Adipose tissue (tissue), 3 donors: ENCODE results near the gene OR6S1. TPM values are rescaled to one million over a fixed set of nuclear protein-coding genes. Genes with fewer than 3 reads are reported as not detected.
"Not testable (repeated sequence)": the region's sequence is repeated elsewhere in the genome, so short reads cannot be mapped to it uniquely, and the experiment has no call there.

Experiments
- H3K27ac ChIP-seq: one replicate; pipeline ENCODE4 v1.5.1; 2013; ENCODE audit warnings: low read depth, low read length
- WGBS, 3 donors: extraction: QIAGEN DNeasy Blood & Tissue Kit; methylation state at CpG; one replicate each; pipeline ENCODE4 v1.1.7; 2013; 5-methylcytosine and 5-hydroxymethylcytosine counted together
- polyA plus RNA-seq, 3 donors: library from polyadenylated mRNA; stranded (reverse); fragments of 200-250 nt; gene quantifications; one replicate each; pipeline ENCODE4 v1.2.3, GENCODE V29; 2013
- donor health status: healthy with polysubstance abuse.
- donor health status: Bipolar disorder and iron deficiency.
- donor health status: healthy.

Gene OR6S1
- polyA plus RNA-seq, 3 donors = not detected

DNA sequence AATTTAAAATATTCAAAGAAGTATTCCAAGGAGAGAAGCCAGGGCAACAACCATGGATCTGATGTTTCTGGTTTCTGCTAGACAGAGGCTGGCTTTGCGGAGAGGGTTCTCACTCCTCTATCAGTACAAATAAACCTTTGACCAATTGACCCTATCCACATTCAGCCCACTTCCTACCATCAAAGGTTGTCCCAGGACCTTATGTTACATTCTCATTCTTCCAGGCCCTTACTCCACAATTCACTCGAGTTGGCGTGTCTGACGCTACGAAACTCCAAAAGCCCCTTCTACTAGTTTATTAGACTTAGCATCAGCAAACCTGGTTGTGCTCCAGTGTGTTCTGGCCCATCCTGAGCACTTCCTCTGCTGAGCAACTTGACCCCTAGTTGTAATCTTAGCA is 25.5 kb downstream of the OR6S1 start:
- WGBS, 3 donors = 75 to 90% (median 89%) methylated on average over 5 of the region's 5 CpGs
- no peak overlapping the region for H3K27ac ChIP-seq

DNA sequence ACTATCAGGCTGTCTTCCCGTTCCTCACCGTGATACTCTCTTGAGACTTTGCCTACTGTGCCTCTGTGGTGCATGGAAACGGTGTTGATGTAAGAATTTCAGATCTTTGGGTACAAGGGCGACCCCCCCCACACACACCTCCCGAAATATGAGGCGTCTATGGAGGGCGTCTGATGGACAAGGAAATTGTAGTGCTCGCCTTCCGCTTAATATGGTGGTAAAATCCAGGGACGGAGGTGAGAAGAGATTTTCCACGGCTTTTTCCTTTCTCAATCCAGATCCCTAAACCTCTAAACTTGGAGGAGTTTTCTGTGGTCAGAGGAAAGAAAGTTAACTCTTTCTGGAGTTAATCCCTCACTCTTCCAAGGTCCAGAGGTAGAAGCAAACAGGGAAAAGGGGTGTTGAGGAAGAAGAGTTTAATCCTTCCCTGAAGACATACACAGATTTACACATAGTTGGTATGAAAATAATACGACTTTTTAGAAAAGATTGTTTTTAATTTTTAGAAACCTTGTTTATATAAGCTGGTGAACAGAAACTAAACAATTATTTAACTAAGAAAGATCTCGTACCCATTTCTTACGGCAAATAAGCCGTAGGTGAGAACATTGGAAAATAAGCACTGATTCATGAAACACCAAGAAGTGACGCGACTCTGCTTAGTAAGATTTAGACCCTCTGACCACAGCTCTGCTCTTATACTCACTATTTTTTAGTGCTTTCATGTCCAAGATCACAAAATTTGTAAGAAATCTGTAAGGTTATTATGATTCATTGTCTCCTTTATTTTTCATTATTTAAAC is 27.3 kb downstream of the OR6S1 start:
- WGBS, 3 donors = 11 to 16% (median 14%) methylated on average over 17 of the region's 17 CpGs

DNA sequence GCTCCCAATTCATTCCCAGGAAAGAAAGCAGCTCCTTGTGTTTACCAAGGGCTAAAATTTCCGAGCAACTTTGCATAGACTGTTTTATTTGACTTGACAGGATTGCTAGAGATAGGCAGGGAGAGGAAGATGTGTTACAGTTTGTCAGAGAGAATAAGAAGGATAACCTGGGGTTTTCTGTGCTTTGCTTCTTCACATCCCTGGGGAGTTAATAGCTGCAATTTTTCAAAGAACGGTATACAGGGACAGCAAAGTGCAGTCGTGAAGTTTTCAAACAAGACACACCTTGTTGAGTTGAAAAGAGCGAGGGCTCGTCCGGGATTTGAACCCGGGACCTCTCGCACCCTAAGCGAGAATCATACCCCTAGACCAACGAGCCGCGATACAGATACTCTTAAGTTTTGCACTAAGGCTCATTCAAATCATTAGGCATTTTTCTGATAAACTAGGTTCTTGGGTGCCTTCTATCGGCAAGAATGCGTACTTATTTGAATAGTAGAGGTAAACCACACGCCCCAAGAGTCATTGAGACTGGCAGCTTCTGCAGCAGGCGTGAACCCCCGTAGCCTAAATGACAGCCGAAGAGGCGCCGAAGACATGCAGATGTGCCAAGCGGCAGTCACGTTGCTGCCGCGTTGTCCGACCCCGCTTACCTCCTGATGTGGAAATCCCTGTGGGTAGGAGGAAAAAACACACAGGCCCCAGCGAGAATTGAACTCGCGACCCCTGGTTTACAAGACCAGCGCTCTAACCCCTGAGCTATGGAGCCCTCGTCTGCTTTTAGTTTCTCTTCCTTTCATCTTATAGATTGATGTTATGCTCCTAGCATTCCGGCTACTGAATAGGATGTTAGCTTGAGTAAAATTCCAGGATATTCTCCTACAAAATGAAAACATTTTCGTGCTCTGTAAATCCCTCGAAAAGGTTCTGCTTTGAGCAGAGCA is 28.1 kb downstream of the OR6S1 start:
- H3K27ac ChIP-seq = no peak overlapping the region
- 0 to 1% (median 1%) methylated on average over 34 of the region's 34 CpGs for WGBS, 3 donors

More for the DNA sequence above, 27.3 kb downstream of the OR6S1 start:
- H3K27ac ChIP-seq = no peak overlapping the region

DNA sequence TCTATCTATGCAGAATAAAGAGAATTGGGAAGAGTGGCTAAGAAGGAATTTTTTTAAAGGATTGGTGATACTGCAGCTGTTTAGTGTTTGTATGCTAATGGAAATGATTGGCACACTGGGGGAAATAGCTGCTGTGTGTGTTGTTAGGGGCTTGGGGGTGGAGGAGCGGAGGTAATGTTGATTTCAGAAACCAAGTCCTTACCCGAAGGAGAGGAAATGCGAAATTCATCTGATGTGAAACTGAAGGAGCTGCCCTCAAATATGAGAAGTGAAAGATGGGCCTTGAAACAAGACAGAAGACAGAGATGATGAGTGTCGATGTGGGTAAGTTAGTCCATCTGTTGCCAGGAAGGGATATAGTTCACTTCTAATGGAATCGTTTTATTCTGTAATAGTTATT is 29.1 kb downstream of the OR6S1 start:
- H3K27ac ChIP-seq = no peak overlapping the region
- 38 to 61% (median 50%) methylated on average over 5 of the region's 5 CpGs for WGBS, 3 donors

DNA sequence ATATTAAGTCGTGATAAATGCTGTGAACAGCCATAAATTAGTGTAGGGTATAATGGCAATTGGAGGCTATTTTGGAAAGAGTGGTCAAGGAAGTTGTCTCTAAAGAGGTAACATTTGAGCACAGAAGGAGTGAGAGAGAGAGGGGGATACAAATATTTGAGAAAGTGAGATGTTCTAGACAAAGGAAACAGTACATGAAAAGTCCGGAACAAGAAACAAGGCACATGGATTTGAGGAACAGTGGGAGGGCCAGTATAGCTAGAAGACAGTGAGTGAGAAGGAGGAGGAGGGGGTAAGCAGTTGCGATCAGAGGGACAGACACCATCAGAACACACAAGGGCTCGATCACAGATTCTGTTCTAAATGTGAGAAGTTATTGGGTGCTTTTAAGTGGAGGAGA is 30.2 kb downstream of the OR6S1 start:
- 47 to 68% (median 63%) methylated on average over 4 of the region's 4 CpGs for WGBS, 3 donors
- no peak overlapping the region for H3K27ac ChIP-seq

DNA sequence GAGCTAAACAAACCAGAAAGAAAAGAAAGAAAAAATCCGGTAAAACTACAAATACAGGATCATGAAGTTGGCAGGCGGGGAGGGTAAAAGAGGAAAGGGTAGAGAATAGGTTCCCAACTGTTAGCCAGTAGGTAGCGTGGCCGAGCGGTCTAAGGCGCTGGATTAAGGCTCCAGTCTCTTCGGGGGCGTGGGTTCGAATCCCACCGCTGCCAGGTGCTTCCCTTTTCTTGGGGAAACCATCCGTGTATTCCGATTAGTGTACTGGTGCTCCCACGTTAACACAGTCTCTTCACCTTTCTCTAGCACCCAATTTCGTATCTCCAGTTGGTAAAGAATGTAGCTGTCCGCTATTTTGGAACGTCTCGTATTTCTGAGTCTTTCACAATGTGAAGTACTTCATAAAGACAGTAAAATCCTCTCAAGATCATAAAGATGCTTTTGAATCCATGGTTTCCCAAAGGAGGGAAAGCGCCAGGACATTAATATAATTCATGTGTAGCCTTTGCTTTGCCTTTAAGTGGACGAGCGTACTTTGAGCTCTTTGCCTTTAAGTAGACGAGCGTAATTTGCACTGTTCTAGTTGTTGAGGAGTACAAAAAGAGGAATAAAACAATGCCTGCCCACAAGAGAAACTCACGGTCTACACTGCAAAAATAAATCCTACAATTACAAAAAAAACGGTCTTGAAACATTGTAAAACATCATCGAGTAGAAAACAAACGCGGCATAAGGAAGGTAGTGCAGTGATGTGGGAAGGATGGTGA is 31.3 kb downstream of the OR6S1 start:
- 4 to 5% (median 4%) methylated on average over 27 of the region's 27 CpGs for WGBS, 3 donors
- H3K27ac ChIP-seq = no peak overlapping the region

DNA sequence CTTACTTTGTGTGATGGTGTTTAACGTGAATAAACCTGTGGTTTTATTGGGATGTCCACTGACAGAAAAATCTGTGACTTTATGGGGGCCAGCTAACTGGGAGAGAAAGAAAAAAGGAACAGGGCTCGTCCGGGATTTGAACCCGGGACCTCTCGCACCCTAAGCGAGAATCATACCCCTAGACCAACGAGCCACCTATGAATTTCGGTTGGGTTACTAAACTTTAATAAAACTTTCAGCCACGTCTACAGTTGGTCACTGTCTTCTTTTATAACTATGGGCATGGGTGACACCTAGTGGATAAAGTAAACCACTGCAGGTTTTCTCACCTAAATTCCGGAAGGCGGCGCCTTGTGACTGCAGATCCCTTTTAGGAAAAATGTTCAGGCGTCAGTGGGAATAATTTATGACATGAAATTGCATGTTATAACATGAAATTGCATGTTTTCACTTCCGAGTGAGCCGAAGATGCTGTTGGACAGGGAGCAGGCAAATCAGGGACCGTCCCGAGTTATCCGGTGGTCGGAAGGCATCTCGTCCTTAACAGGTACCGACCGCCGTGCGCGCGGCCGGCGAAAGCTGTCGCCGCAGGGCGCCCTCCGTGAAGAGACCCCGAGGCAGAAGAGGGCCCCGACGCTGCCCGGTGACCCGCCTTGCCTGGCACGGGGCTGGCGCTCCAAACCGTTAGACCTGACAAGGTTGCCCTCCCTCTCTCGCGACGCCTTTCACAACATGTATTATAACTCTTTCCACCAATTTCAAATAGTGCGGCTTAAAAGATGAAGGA is 32.1 kb downstream of the OR6S1 start:
- WGBS, 3 donors = 0 to 1% (median 0%) methylated on average over 44 of the region's 44 CpGs

DNA sequence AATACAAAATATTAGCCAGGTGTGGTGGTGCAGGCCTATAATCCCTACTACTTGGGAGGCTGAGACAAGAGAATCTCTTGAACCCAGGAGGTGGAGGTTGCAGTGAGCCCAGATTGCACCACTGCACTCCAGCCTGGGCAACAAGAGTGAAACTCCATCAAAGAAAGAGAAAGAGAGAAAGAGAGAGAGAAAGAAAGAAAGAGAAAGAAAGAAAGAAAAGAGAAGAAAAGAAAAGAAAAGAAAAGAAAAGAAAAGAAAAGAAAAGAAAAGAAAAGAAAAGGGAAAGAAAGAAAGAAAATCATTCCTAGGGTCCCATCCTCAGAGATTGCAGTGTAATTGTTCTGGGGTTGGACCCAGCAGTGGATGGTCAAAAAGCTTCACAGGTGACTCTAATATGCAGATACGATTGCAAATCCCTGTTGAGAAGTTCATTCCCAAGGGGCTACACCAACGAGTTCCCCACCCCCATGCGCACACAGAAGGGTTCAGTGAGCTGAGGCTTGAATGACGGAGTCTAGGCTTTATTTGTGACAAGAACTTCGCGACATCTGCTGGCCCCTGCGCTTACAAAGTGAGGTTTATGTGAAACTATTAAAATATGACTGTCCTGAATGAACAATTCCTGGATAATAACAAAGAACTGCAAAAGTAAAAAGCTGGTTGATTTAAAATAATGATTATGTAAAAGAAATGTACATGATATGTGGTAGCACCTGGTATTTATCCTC is 32.9 kb downstream of the OR6S1 start:
- no peak overlapping the region for H3K27ac ChIP-seq
- WGBS, 3 donors = 63 to 66% (median 64%) methylated on average over 7 of the region's 7 CpGs

More for the DNA sequence above, 32.1 kb downstream of the OR6S1 start:
- no peak overlapping the region for H3K27ac ChIP-seq

DNA sequence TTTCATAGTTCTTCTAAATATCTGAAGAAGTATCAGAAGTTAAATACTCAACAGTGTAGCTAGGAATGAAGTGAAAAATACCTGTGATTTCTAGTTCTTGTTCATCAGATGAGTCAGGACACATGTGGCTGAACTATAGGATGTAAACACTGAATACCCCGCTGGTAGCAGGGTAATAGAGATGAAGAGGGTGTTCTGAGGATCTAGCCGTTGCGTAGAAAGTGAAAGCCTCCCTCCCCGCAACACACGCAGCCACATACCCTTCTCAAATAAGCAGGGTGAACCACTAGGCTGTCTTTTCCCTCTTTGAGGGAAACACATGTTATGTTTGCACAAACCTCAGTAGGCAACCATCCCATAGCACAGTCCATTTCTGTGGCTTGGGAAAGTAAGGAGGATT is 33.9 kb downstream of the OR6S1 start:
- no peak overlapping the region for H3K27ac ChIP-seq
- WGBS, 3 donors = 46 to 83% (median 73%) methylated on average over 5 of the region's 5 CpGs

DNA sequence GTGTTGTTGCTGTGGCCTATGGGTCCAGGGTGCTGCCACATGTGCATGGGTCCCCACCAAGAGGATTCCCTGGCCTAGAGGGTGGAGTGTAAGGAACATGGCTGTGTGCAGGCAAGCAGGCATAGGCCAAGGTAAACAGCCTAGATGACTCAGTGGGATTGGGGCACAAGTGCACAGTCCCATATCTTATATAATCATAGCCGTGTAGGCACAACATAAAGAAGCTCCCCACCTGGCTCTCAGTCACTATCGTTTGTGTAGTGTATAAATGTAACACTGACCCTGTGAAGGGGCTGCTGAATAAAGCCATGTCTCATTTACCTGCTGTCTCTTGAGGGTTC is 34.6 kb downstream of the OR6S1 start:
- H3K27ac ChIP-seq = no peak overlapping the region
- 58 to 78% (median 73%) methylated on average over 2 of the region's 2 CpGs for WGBS, 3 donors

DNA sequence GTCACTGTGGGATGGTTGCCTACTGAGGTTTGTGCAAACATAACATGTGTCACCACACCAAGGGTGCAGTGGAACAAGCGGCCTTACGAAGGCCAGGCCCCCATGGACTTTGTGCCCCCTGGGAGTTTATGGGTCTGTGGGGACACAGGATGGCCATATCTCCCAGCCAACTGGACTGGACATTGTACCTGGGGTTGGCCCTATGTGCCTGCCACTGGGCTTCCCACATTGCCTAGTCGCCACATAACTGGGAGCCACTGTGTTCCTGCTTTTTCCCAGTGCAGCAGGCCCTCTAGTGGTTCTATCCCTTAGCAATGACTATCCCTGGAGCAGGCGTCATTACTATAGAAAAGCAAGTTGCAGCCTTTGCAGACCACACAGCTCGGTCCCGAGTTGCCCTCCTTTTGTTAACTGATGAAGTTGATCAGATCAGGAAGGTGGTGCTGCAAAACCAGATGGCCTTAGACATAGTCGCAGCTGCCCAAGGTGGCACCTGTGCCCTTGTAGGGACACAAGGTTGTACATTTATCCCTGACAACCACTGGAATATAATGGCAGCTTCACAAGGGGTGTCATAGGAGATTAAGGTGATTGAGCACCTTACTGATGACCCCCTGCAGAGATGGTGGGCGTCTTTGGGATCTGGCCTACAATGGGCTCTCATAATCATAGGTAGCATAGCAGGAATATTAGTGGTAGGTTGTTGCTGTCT is 35.1 kb downstream of the OR6S1 start:
- H3K27ac ChIP-seq = no peak overlapping the region
- WGBS, 3 donors = 39 to 44% (median 39%) methylated on average over 8 of the region's 8 CpGs

DNA sequence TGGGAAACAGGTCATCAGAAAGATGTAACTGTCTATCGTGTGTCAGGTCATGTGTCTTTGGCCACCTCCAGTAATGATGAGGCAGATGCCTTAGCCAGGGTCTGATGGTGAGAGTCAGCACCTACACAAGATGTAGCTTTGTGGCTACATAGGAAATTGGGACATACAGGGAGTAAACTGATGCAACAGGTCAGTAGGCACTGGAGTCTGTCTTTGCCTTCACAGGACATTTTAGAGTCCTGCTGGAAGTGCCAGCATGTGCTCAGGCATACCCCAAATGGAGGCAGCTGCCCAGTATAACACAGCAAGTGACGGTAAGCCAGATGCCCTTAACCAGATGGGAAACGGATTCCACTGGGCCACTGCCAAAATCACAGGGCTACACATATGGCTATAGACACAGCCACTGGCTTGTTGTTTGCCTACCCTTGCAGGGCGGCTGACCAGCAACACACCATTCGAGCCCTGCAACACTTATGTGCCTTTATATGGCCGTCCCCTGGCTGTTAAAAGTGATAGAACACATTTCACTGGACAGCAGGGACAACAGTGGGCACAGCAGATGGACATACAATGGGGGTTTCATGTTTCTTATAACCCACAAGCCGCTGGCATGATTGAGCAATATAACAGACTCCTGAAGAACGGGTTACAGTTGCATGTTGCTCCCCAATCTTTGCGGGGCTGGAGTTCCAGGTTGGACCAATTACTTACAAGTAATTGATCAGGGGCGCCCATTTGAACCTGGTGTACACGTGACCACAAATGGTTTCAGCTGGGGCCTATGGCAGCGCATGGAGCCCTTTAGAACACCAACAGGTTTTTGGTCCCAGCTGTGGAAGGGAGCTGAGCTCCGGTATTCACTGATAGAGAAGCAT is 37.4 kb downstream of the OR6S1 start:
- H3K27ac ChIP-seq = no peak overlapping the region
- 69 to 78% (median 75%) methylated on average over 13 of the region's 13 CpGs for WGBS, 3 donors

DNA sequence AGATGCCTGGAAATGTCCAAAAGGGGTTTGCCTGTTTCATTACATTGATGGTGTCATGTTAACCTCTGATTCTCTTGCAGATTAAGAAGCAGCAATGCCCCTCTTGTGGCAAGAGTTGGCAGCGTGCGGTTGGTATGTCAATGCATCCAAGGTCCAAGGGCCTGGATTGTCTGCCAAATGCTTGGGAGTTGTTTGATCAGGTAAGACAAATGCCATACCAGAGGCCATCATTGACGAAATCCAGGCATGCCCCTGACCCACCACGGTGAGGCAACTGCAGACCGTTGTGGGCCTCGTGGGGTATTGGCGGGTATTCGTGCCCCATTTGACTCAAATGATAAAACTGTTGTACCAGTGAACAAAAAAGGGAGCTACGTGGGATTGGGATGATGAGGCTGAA is 38.9 kb downstream of the OR6S1 start:
- no peak overlapping the region for H3K27ac ChIP-seq
- 84 to 91% (median 85%) methylated on average over 9 of the region's 9 CpGs for WGBS, 3 donors

DNA sequence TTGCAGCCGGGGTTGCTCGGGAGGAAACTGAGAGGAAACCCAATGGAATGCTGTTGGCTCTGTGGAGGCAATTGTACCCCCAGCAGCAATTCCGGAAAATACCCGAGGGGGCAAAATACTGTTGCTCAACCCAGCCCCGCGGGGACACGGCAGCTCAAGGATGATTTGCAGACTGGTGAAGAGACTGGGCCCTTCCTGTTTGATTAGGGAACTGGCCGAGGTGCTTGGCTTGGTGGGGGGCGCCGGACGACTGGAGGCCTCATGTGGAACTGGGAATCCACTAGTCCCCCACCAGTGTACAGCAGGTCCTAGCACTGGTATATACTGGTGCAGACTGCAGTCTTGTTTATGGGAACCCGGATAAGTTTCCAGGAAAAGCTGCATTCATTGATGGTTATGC is 40.0 kb downstream of the OR6S1 start:
- H3K27ac ChIP-seq = no peak overlapping the region
- 55 to 70% (median 68%) methylated on average over 12 of the region's 12 CpGs for WGBS, 3 donors

DNA sequence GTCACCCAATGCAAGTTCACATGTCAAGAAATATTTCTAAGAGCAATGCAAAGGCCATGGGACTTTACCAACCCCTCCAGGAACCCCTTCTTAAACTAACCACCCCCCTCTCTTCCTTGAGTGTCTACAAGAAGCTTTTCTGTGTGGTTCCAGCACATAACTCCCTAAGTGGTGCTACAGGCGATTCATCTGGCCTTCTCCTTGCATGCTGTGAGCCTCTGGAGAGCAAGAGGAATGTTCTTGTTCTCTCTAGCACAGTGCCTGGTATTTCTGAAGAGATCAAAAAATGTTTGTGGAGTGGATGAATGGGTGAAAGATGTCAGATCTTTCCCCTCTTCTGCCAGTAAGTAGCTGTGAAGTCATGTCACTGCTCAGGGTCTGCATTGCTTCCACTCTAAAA is 44.4 kb downstream of the OR6S1 start:
- H3K27ac ChIP-seq = no peak overlapping the region
- 62 to 76% (median 76%) methylated on average over 1 of the region's 1 CpG for WGBS, 3 donors

DNA sequence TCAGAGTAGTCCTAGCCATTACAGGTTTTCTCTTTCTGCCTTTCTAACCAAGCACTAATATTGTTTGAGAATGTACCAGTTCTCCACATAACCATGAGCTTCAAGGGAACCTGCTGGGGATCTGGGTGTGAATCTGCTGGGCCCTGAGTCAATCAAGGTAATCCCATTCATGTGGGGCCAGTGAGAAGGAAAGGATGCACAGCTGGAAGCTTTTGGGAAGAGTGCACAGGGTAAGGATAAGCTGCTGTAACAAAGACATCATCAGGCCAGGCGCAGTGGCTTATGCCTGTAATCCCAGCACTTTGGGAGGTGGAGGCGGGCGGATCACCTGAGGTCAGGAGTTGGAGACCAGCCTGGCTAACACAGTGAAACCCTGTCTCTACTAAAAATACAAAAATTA is 45.8 kb downstream of the OR6S1 start:
- WGBS, 3 donors = 93 to 100% (median 94%) methylated on average over 3 of the region's 3 CpGs

More for the DNA sequence above, 45.8 kb downstream of the OR6S1 start:
- H3K27ac ChIP-seq = not testable (repeated sequence)
